Neuronal stem cell (in vitro differentiated cells): ENCODE measurements around the gene RAN.
A peak's percentile ranks its signal among the peaks of the same experiment; 100 is the strongest.

Experiments
- DNase-seq: peaks from one replicate; pipeline ENCODE4 v3.0.0-alpha.2; 2013; ENCODE audit warnings: low spot score
- H2AFZ ChIP-seq: one replicate; pipeline ENCODE4 v1.6.1; 2013; ENCODE audit warnings: mild to moderate bottlenecking, low read length, inconsistent platforms
- H2AK5ac ChIP-seq: 2 replicates; pipeline ENCODE4 v1.6.1; 2013; ENCODE audit warnings: low read depth, mild to moderate bottlenecking, inconsistent platforms, low read length, moderate library complexity, mixed read lengths
- H2BK120ac ChIP-seq: 2 replicates; pipeline ENCODE4 v1.6.1; 2013; ENCODE audit warnings: low read depth, mild to moderate bottlenecking, inconsistent platforms, low read length, moderate library complexity, mixed read lengths
- H2BK12ac ChIP-seq: one replicate; pipeline ENCODE4 v1.6.1; 2013; ENCODE audit warnings: low read length, inconsistent platforms
- H2BK15ac ChIP-seq: 2 replicates; pipeline ENCODE4 v1.6.1; 2013; ENCODE audit warnings: mild to moderate bottlenecking, low read length, inconsistent platforms, mixed read lengths
- H2BK5ac ChIP-seq: one replicate; pipeline ENCODE4 v1.6.1; 2013; ENCODE audit warnings: inconsistent platforms, mild to moderate bottlenecking, low read length, moderate library complexity
- H3K14ac ChIP-seq: one replicate; pipeline ENCODE4 v1.6.1; 2013; ENCODE audit warnings: low read length, inconsistent platforms
- H3K18ac ChIP-seq: 2 replicates; pipeline ENCODE4 v1.6.1; 2013; ENCODE audit warnings: low read length, inconsistent platforms
- H3K23ac ChIP-seq: 2 replicates; pipeline ENCODE4 v1.6.1; 2013; ENCODE audit warnings: low read depth, mild to moderate bottlenecking, mixed read lengths, low read length, inconsistent platforms; ENCODE audit not compliant: poor library complexity
- H3K27ac ChIP-seq: replicated peaks from 3 replicates; pipeline ENCODE4 v1.5.1; 2013; ENCODE audit warnings: low read length, inconsistent platforms
- H3K27me3 ChIP-seq, 3 experiments: 2 replicates each; pipeline ENCODE4 v1.6.1; 2013; ENCODE audit warnings: low read length in 3 of 3, mild to moderate bottlenecking in 2 of 3, inconsistent platforms in 1 of 3, low read depth in 1 of 3, mixed read lengths in 1 of 3, moderate library complexity in 1 of 3; ENCODE audit not compliant: control insufficient read depth in 3 of 3, insufficient read depth in 3 of 3
- H3K36me3 ChIP-seq, 2 donors: replicated peaks in 1 of 2; 2 replicates each; pipeline ENCODE4 v1.6.1; 2013; ENCODE audit warnings: low read length in 2 of 2; ENCODE audit not compliant: control insufficient read depth in 2 of 2, insufficient read depth in 2 of 2
- H3K4ac ChIP-seq: 2 replicates; pipeline ENCODE4 v1.6.1; 2013; ENCODE audit warnings: inconsistent platforms, mild to moderate bottlenecking, low read length, moderate library complexity
- H3K4me1 ChIP-seq, 2 donors: 1 replicate in 1 of 2; 2 replicates in 1 of 2; pipeline ENCODE4 v1.6.1; 2013; ENCODE audit warnings: low read length in 2 of 2, low read depth in 1 of 2; ENCODE audit not compliant: control insufficient read depth in 2 of 2, insufficient read depth in 1 of 2
- H3K4me2 ChIP-seq: one replicate; pipeline ENCODE4 v1.6.1; 2013; ENCODE audit warnings: mild to moderate bottlenecking, low read length, inconsistent platforms; ENCODE audit not compliant: insufficient read depth, poor library complexity, severe bottlenecking
- H3K4me3 ChIP-seq, 2 donors: 2 replicates each; pipeline ENCODE4 v1.5.1; 2013; ENCODE audit warnings: low read length in 2 of 2, mild to moderate bottlenecking in 2 of 2, inconsistent platforms in 1 of 2, moderate library complexity in 1 of 2
- H3K79me1 ChIP-seq: one replicate; pipeline ENCODE4 v1.6.1; 2013; ENCODE audit warnings: low read depth, mild to moderate bottlenecking, inconsistent platforms, low read length, moderate library complexity
- H3K9ac ChIP-seq: one replicate; pipeline ENCODE4 v1.6.1; 2013; ENCODE audit warnings: mild to moderate bottlenecking, low read depth, low read length, inconsistent platforms; ENCODE audit not compliant: poor library complexity
- H3K9me3 ChIP-seq, 2 donors: replicated peaks in 1 of 2; 2 replicates each; pipeline versions ENCODE3 to v1.6.1; 2013; ENCODE audit warnings: low read length in 2 of 2, mild to moderate bottlenecking in 2 of 2, inconsistent platforms in 1 of 2, low read depth in 1 of 2, mixed read lengths in 1 of 2, moderate library complexity in 1 of 2; ENCODE audit not compliant: control insufficient read depth in 2 of 2, insufficient read depth in 1 of 2
- H4K8ac ChIP-seq: one replicate; pipeline ENCODE4 v1.6.1; 2013; ENCODE audit warnings: low read depth, mild to moderate bottlenecking, inconsistent platforms, low read length, moderate library complexity
- H4K91ac ChIP-seq: one replicate; pipeline ENCODE4 v1.6.1; 2013; ENCODE audit warnings: low read length, low read depth, mild to moderate bottlenecking, inconsistent platforms; ENCODE audit not compliant: poor library complexity
- WGBS, 2 donors: extraction: QIAGEN DNeasy Blood & Tissue Kit; methylation state at CpG; one replicate each; pipeline ENCODE4 v1.1.7; 2013; ENCODE audit warnings: missing lambda C conversion rate in 2 of 2, mixed read lengths in 1 of 2; ENCODE audit not compliant: insufficient read length in 2 of 2, insufficient replicate concordance in 1 of 2; ENCODE audit errors: extremely low coverage in 2 of 2; 5-methylcytosine and 5-hydroxymethylcytosine counted together

Gene RAN

GRCh38 chr12:130878193-130879185 lies 6.6 kb downstream of the RAN start:
- Histone ChIP-seq H3K36me3 (peaks cover 26 to 45% of the 10 kb centered on the region in 2 donors), H3K4me2 (no peak overlapping the region), H3K18ac (no peak overlapping the region), H3K79me1 (peaks cover 2% of the 10 kb centered on the region), H3K9ac (no peak overlapping the region), H2BK120ac (no peak overlapping the region), H4K8ac (no peak overlapping the region), H3K4ac (no peak overlapping the region), H2BK15ac (no peak overlapping the region), H2AFZ (no peak overlapping the region), H3K4me3 (no peak overlapping the region), H2AK5ac (no peak overlapping the region), H3K4me1 (peaks cover 2 to 9% of the 10 kb centered on the region in 2 donors), H4K91ac (no peak overlapping the region), H3K23ac (peak overlapping the region; percentile 67), H3K27ac (peak overlapping the region; percentile 45), H2BK12ac (no peak overlapping the region), H2BK5ac (peak overlapping the region; percentile 5), H3K14ac (no peak overlapping the region), H3K9me3 (no peaks in the 10 kb centered on the region), H3K27me3 (no peaks in the 10 kb centered on the region)
- no peak for DNase-seq
- no CpG with 5 or more reads among the region's 24 CpGs for WGBS, 2 donors

DNA sequence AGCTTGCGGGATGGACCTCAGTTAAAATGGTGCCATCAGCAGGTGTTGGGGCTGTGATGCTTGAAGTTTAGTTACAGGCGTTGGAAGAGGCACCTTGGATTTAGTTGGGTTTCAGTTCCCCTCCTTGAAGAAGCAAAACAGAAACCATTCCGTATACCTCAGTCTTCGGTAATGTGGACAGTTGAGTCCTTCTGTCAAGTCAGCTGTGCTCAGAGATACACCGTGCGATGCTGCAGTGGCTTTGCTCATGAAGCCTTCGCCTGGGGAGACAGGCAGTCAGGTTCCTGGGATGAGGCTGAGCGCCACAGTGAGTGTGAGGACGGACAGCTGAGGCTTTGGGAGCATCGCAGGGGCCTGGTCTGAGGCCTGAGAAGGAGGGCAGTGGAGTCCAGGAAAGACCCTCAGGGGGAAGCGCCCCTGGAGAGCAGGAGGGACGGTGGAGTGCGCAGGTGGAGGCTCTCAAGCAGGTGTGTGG lies 7.4 kb downstream of the RAN start:
- no peak overlapping the region for H3K18ac ChIP-seq
- H3K27ac ChIP-seq: no peak overlapping the region
- H3K4me1 ChIP-seq: peaks cover 2% of the 10 kb centered on the region in 2 donors
- no peak overlapping the region for H2BK15ac ChIP-seq
- H2AFZ ChIP-seq: no peak overlapping the region
- WGBS, 2 donors: no CpG with 5 or more reads among the region's 13 CpGs
- H4K91ac ChIP-seq: no peak overlapping the region
- no peak overlapping the region for H4K8ac ChIP-seq
- no peak overlapping the region for H3K4me3 ChIP-seq
- no peak for DNase-seq
- no peak overlapping the region for H2BK5ac ChIP-seq
- no peak overlapping the region for H3K4me2 ChIP-seq
- H3K79me1 ChIP-seq: peaks cover 2% of the 10 kb centered on the region
- H3K36me3 ChIP-seq: peaks cover 22 to 38% of the 10 kb centered on the region in 2 donors
- H3K14ac ChIP-seq: no peak overlapping the region
- no peak overlapping the region for H2BK120ac ChIP-seq
- H3K23ac ChIP-seq: no peak overlapping the region
- H2AK5ac ChIP-seq: no peak overlapping the region
- no peak overlapping the region for H2BK12ac ChIP-seq
- H3K9me3 ChIP-seq: no peaks in the 10 kb centered on the region
- no peak overlapping the region for H3K9ac ChIP-seq
- no peak overlapping the region for H3K4ac ChIP-seq
- H3K27me3 ChIP-seq: no peaks in the 10 kb centered on the region

GRCh38 chr12:130879781-130880389 lies 8.0 kb downstream of the RAN start:
- WGBS, 2 donors: no CpG with 5 or more reads among the region's 17 CpGs
- H2BK15ac ChIP-seq: no peak overlapping the region
- H3K4ac ChIP-seq: no peak overlapping the region
- no peak overlapping the region for H2BK5ac ChIP-seq
- no peak overlapping the region for H3K18ac ChIP-seq
- no peak overlapping the region for H2BK120ac ChIP-seq
- peaks cover 17 to 31% of the 10 kb centered on the region in 2 donors for H3K36me3 ChIP-seq
- no peaks in the 10 kb centered on the region for H3K9me3 ChIP-seq
- no peak overlapping the region for H3K4me3 ChIP-seq
- no peaks in the 10 kb centered on the region for H3K27me3 ChIP-seq
- no peaks in the 10 kb centered on the region for H3K79me1 ChIP-seq
- no peak overlapping the region for H3K27ac ChIP-seq
- peaks cover 0 to 2% of the 10 kb centered on the region in 2 donors for H3K4me1 ChIP-seq
- no peak overlapping the region for H2BK12ac ChIP-seq
- peak overlapping the region; percentile 81 for H2AK5ac ChIP-seq
- H3K4me2 ChIP-seq: no peak overlapping the region
- no peak overlapping the region for H2AFZ ChIP-seq
- H3K14ac ChIP-seq: no peak overlapping the region
- H4K91ac ChIP-seq: no peak overlapping the region
- DNase-seq: no peak
- no peak overlapping the region for H3K9ac ChIP-seq
- no peak overlapping the region for H4K8ac ChIP-seq
- H3K23ac ChIP-seq: peak overlapping the region; percentile 87

- H3K9ac ChIP-seq: no peak overlapping the region
- H3K4ac ChIP-seq: no peak overlapping the region
- H3K23ac ChIP-seq: no peak overlapping the region
- no peak overlapping the region for H3K18ac ChIP-seq
- H3K4me1 ChIP-seq: peaks cover 0 to 2% of the 10 kb centered on the region in 2 donors
- no peaks in the 10 kb centered on the region for H3K9me3 ChIP-seq
- no peak overlapping the region for H3K4me3 ChIP-seq
- H3K36me3 ChIP-seq: peaks cover 12 to 26% of the 10 kb centered on the region in 2 donors
- no peaks in the 10 kb centered on the region for H3K27me3 ChIP-seq
- H4K8ac ChIP-seq: no peak overlapping the region
- no peak overlapping the region for H4K91ac ChIP-seq
- no CpG with 5 or more reads among the region's 10 CpGs for WGBS, 2 donors
- H3K27ac ChIP-seq: no peak overlapping the region
- no peak for DNase-seq
- H2AK5ac ChIP-seq: no peak overlapping the region
- H2AFZ ChIP-seq: no peak overlapping the region
- peak overlapping the region; percentile 67 for H3K14ac ChIP-seq
- no peaks in the 10 kb centered on the region for H3K79me1 ChIP-seq
- no peak overlapping the region for H2BK5ac ChIP-seq
- H2BK12ac ChIP-seq: no peak overlapping the region
- H2BK120ac ChIP-seq: no peak overlapping the region
- no peak overlapping the region for H3K4me2 ChIP-seq
- H2BK15ac ChIP-seq: no peak overlapping the region
Measured at GRCh38 chr12:130880411-130880885, 8.6 kb downstream of the RAN start.
